ENCODE results near the gene PDCD5. TPM values are rescaled to one million over a fixed set of nuclear protein-coding genes. Genes with fewer than 3 reads are reported as not detected.

Gene PDCD5, protein sequence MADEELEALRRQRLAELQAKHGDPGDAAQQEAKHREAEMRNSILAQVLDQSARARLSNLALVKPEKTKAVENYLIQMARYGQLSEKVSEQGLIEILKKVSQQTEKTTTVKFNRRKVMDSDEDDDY
- total RNA-seq (2022; extraction: Qiagen RNA extraction; ENCODE audit: low read depth), result 432 to 485 TPM (median 447 TPM) in 5 replicates

DNA sequence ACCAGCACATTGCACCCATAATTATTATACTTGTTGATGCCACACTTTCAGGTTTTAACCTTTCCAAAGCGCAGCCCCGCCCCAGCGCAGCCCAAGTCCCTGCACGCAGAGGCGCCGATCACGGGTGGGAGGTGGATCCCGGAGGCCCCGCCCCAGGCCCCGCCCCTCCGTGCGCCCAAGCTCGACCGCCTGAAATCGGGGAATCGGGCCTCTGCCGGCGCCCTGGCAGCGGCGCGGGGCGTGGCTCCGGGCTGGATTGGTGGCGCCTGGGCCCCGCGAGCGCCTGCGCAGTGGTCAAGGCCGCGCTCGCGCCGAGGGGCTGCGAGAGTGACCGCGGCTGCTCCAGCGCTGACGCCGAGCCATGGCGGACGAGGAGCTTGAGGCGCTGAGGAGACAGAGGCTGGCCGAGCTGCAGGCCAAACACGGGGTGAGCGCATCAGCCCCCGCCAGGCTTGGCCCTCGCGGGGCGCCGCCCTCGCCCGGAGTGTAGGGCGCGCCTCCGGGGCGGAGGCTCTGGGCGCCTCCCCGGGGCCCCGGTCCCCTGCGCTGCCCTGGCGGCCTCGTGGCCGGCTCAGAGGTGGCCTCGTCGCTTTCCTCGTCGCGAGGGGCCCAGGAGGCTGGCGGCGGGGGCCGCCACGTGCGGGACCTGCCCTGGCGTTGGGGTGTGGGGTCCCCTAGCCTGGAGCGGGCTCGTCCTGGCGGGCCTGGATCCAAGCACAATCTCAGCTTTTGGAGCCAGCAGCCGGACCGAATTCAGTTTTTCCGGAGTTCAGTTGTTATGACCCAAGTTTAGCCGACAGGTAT, at the start of gene PDCD5:
TSS of gene PDCD5 (plus strand) at position 290 of the 804 bp plus-strand sequence. CDS start at position 362, 72 bp downstream.

Other genes starting within 250 kb of the PDCD5 start
- 11.5 to 20.6 TPM (median 17.3 TPM) in 5 replicates for gene ZNF507, start 235.6 kb upstream of the PDCD5 start, total RNA-seq (2022; extraction: Qiagen RNA extraction; ENCODE audit: low read depth)
- 9.6 to 17.9 TPM (median 12.1 TPM) in 5 replicates for gene DPY19L3, start 175.4 kb upstream of the PDCD5 start, total RNA-seq (2022; extraction: Qiagen RNA extraction; ENCODE audit: low read depth)
- gene ANKRD27, start 94.0 kb downstream of the PDCD5 start, total RNA-seq (2022; extraction: Qiagen RNA extraction; ENCODE audit: low read depth), result 31.6 to 44.1 TPM (median 42.7 TPM) in 5 replicates
- gene RGS9BP, start 94.7 kb downstream of the PDCD5 start, total RNA-seq (2022; extraction: Qiagen RNA extraction; ENCODE audit: low read depth), result 0.33 to 0.51 TPM (median 0.41 TPM) in 5 replicates
- gene NUDT19, start 110.6 kb downstream of the PDCD5 start, total RNA-seq (2022; extraction: Qiagen RNA extraction; ENCODE audit: low read depth), result 32.1 to 39.3 TPM (median 37.7 TPM) in 5 replicates
- gene TDRD12, start 138.6 kb downstream of the PDCD5 start, total RNA-seq (2022; extraction: Qiagen RNA extraction; ENCODE audit: low read depth), result 0.09 to 0.21 TPM (median 0.17 TPM) in 4 of 5 replicates, not detected in the other

All from A549 treated with GW870086 at 1 μM for 4 hours (cell line).